ENCODE measurements around the gene GLMP.

The GLMP gene

GRCh38 chr1:156268336-156268735 lies 27.1 kb downstream of the GLMP start:
- Histone ChIP-seq H3K36me3 (ENCODE audit: control insufficient read depth in 1 of 2, insufficient read depth in 2 of 2, low read length in 2 of 2) (peaks cover 63 to 89% of the 10 kb centered on the region in 2 donors), H3K27me3 (ENCODE audit: low read depth, low read length) (no peaks in the 10 kb centered on the region), H3K4me1 (ENCODE audit: control insufficient read depth in 1 of 2, insufficient read depth in 2 of 2, low read length in 2 of 2) (no peaks in the 10 kb centered on the region), H3K27ac (ENCODE audit: low read length) (no peak overlapping the region), H3K4me3 (ENCODE audit: low read depth in 1 of 2, low read length in 2 of 2) (no peak overlapping the region), H3K9me3 (ENCODE audit: control insufficient read depth in 1 of 2, low read length in 2 of 2) (no peaks in the 10 kb centered on the region)

- no peak overlapping the region for H3K4me3 ChIP-seq (ENCODE audit: low read depth in 1 of 2, low read length in 2 of 2)
- peaks cover 63 to 87% of the 10 kb centered on the region in 2 donors for H3K36me3 ChIP-seq (ENCODE audit: control insufficient read depth in 1 of 2, insufficient read depth in 2 of 2, low read length in 2 of 2)
- H3K27me3 ChIP-seq (ENCODE audit: low read depth, low read length), result no peaks in the 10 kb centered on the region
- no peaks in the 10 kb centered on the region for H3K4me1 ChIP-seq (ENCODE audit: control insufficient read depth in 1 of 2, insufficient read depth in 2 of 2, low read length in 2 of 2)
- no peaks in the 10 kb centered on the region for H3K9me3 ChIP-seq (ENCODE audit: control insufficient read depth in 1 of 2, low read length in 2 of 2)
- H3K27ac ChIP-seq (ENCODE audit: low read length), result no peak overlapping the region
These were observed 29.4 kb downstream of the GLMP start for GRCh38 chr1:156266051-156266450.

GRCh38 chr1:156263288-156263655 lies 32.2 kb downstream of the GLMP start:
- Histone ChIP-seq H3K9me3 (ENCODE audit: control insufficient read depth in 1 of 2, low read length in 2 of 2) (no peaks in the 10 kb centered on the region), H3K27ac (ENCODE audit: low read length) (no peak overlapping the region), H3K4me3 (ENCODE audit: low read depth in 1 of 2, low read length in 2 of 2) (no peak overlapping the region), H3K36me3 (ENCODE audit: control insufficient read depth in 1 of 2, insufficient read depth in 2 of 2, low read length in 2 of 2) (peaks cover 80 to 91% of the 10 kb centered on the region in 2 donors), H3K4me1 (ENCODE audit: control insufficient read depth in 1 of 2, insufficient read depth in 2 of 2, low read length in 2 of 2) (no peaks in the 10 kb centered on the region), H3K27me3 (ENCODE audit: low read depth, low read length) (no peaks in the 10 kb centered on the region)

- Histone ChIP-seq H3K27me3 (ENCODE audit: low read depth, low read length) (no peaks in the 10 kb centered on the region), H3K9me3 (ENCODE audit: control insufficient read depth in 1 of 2, low read length in 2 of 2) (no peaks in the 10 kb centered on the region), H3K27ac (ENCODE audit: low read length) (no peak overlapping the region), H3K36me3 (ENCODE audit: control insufficient read depth in 1 of 2, insufficient read depth in 2 of 2, low read length in 2 of 2) (peaks cover 80 to 91% of the 10 kb centered on the region in 2 donors), H3K4me1 (ENCODE audit: control insufficient read depth in 1 of 2, insufficient read depth in 2 of 2, low read length in 2 of 2) (no peaks in the 10 kb centered on the region), H3K4me3 (ENCODE audit: low read depth in 1 of 2, low read length in 2 of 2) (no peak overlapping the region)
These were observed 32.8 kb downstream of the GLMP start for GRCh38 chr1:156262461-156263287.

GRCh38 chr1:156260896-156261295 lies 34.6 kb downstream of the GLMP start:
- Histone ChIP-seq H3K27ac (ENCODE audit: low read length) (no peak overlapping the region), H3K4me3 (ENCODE audit: low read depth in 1 of 2, low read length in 2 of 2) (no peak overlapping the region), H3K27me3 (ENCODE audit: low read depth, low read length) (no peaks in the 10 kb centered on the region), H3K36me3 (ENCODE audit: control insufficient read depth in 1 of 2, insufficient read depth in 2 of 2, low read length in 2 of 2) (peaks cover 80 to 91% of the 10 kb centered on the region in 2 donors), H3K4me1 (ENCODE audit: control insufficient read depth in 1 of 2, insufficient read depth in 2 of 2, low read length in 2 of 2) (no peaks in the 10 kb centered on the region), H3K9me3 (ENCODE audit: control insufficient read depth in 1 of 2, low read length in 2 of 2) (no peaks in the 10 kb centered on the region)

GRCh38 chr1:156259805-156260204 lies 35.7 kb downstream of the GLMP start:
- Histone ChIP-seq H3K36me3 (ENCODE audit: control insufficient read depth in 1 of 2, insufficient read depth in 2 of 2, low read length in 2 of 2) (peaks cover 74 to 86% of the 10 kb centered on the region in 2 donors), H3K27ac (ENCODE audit: low read length) (no peak overlapping the region), H3K4me3 (ENCODE audit: low read depth in 1 of 2, low read length in 2 of 2) (no peak overlapping the region), H3K9me3 (ENCODE audit: control insufficient read depth in 1 of 2, low read length in 2 of 2) (no peaks in the 10 kb centered on the region), H3K27me3 (ENCODE audit: low read depth, low read length) (no peaks in the 10 kb centered on the region), H3K4me1 (ENCODE audit: control insufficient read depth in 1 of 2, insufficient read depth in 2 of 2, low read length in 2 of 2) (no peaks in the 10 kb centered on the region)

- H3K36me3 ChIP-seq (ENCODE audit: control insufficient read depth in 1 of 2, insufficient read depth in 2 of 2, low read length in 2 of 2), result peaks cover 74 to 87% of the 10 kb centered on the region in 2 donors
- H3K4me3 ChIP-seq (ENCODE audit: low read depth in 1 of 2, low read length in 2 of 2), result no peak overlapping the region
- no peak overlapping the region for H3K27ac ChIP-seq (ENCODE audit: low read length)
- H3K4me1 ChIP-seq (ENCODE audit: control insufficient read depth in 1 of 2, insufficient read depth in 2 of 2, low read length in 2 of 2), result no peaks in the 10 kb centered on the region
- H3K27me3 ChIP-seq (ENCODE audit: low read depth, low read length), result no peaks in the 10 kb centered on the region
- H3K9me3 ChIP-seq (ENCODE audit: control insufficient read depth in 1 of 2, low read length in 2 of 2), result no peaks in the 10 kb centered on the region
These were observed 36.6 kb downstream of the GLMP start for GRCh38 chr1:156258859-156259258.

- H3K9me3 ChIP-seq (ENCODE audit: control insufficient read depth in 1 of 2, low read length in 2 of 2), result no peaks in the 10 kb centered on the region
- H3K27ac ChIP-seq (ENCODE audit: low read length), result no peak overlapping the region
- H3K36me3 ChIP-seq (ENCODE audit: control insufficient read depth in 1 of 2, insufficient read depth in 2 of 2, low read length in 2 of 2), result peaks cover 74 to 87% of the 10 kb centered on the region in 2 donors
- no peaks in the 10 kb centered on the region for H3K27me3 ChIP-seq (ENCODE audit: low read depth, low read length)
- H3K4me1 ChIP-seq (ENCODE audit: control insufficient read depth in 1 of 2, insufficient read depth in 2 of 2, low read length in 2 of 2), result no peaks in the 10 kb centered on the region
- no peak overlapping the region for H3K4me3 ChIP-seq (ENCODE audit: low read depth in 1 of 2, low read length in 2 of 2)
These were observed 37.8 kb downstream of the GLMP start for GRCh38 chr1:156257711-156258110.

- H3K27ac ChIP-seq (ENCODE audit: low read length), result no peak overlapping the region
These were observed 41.8 kb downstream of the GLMP start for GRCh38 chr1:156253634-156254033.

GRCh38 chr1:156251527-156251926 lies 44.0 kb downstream of the GLMP start:
- H3K36me3 ChIP-seq (ENCODE audit: control insufficient read depth in 1 of 2, insufficient read depth in 2 of 2, low read length in 2 of 2), result peaks cover 50 to 65% of the 10 kb centered on the region in 2 donors
- H3K27ac ChIP-seq (ENCODE audit: low read length), result no peak overlapping the region
- no peaks in the 10 kb centered on the region for H3K9me3 ChIP-seq (ENCODE audit: control insufficient read depth in 1 of 2, low read length in 2 of 2)
- no peaks in the 10 kb centered on the region for H3K27me3 ChIP-seq (ENCODE audit: low read depth, low read length)
- no peak overlapping the region for H3K4me3 ChIP-seq (ENCODE audit: low read depth in 1 of 2, low read length in 2 of 2)
- H3K4me1 ChIP-seq (ENCODE audit: control insufficient read depth in 1 of 2, insufficient read depth in 2 of 2, low read length in 2 of 2), result peaks cover 0 to 15% of the 10 kb centered on the region in 2 donors

More at GRCh38 chr1:156253634-156254033, 41.8 kb downstream of the GLMP start:
- no peaks in the 10 kb centered on the region for H3K9me3 ChIP-seq (ENCODE audit: control insufficient read depth in 1 of 2, low read length in 2 of 2)
- H3K36me3 ChIP-seq (ENCODE audit: control insufficient read depth in 1 of 2, insufficient read depth in 2 of 2, low read length in 2 of 2), result peaks cover 68 to 86% of the 10 kb centered on the region in 2 donors
- no peaks in the 10 kb centered on the region for H3K4me1 ChIP-seq (ENCODE audit: control insufficient read depth in 1 of 2, insufficient read depth in 2 of 2, low read length in 2 of 2)
- no peak overlapping the region for H3K4me3 ChIP-seq (ENCODE audit: low read depth in 1 of 2, low read length in 2 of 2)
- no peaks in the 10 kb centered on the region for H3K27me3 ChIP-seq (ENCODE audit: low read depth, low read length)

GRCh38 chr1:156249593-156249992 lies 45.9 kb downstream of the GLMP start:
- no peaks in the 10 kb centered on the region for H3K9me3 ChIP-seq (ENCODE audit: control insufficient read depth in 1 of 2, low read length in 2 of 2)
- H3K36me3 ChIP-seq (ENCODE audit: control insufficient read depth in 1 of 2, insufficient read depth in 2 of 2, low read length in 2 of 2), result peaks cover 41 to 56% of the 10 kb centered on the region in 2 donors
- peaks cover 11% of the 10 kb centered on the region for H3K27me3 ChIP-seq (ENCODE audit: low read depth, low read length)
- no peak overlapping the region for H3K27ac ChIP-seq (ENCODE audit: low read length)
- no peak overlapping the region for H3K4me3 ChIP-seq (ENCODE audit: low read depth in 1 of 2, low read length in 2 of 2)
- H3K4me1 ChIP-seq (ENCODE audit: control insufficient read depth in 1 of 2, insufficient read depth in 2 of 2, low read length in 2 of 2), result peaks cover 4 to 29% of the 10 kb centered on the region in 2 donors

GRCh38 chr1:156248323-156248683 lies 47.2 kb downstream of the GLMP start:
- peaks cover 31 to 44% of the 10 kb centered on the region in 2 donors for H3K36me3 ChIP-seq (ENCODE audit: control insufficient read depth in 1 of 2, insufficient read depth in 2 of 2, low read length in 2 of 2)
- H3K4me3 ChIP-seq (ENCODE audit: low read depth in 1 of 2, low read length in 2 of 2), result no peak overlapping the region
- H3K9me3 ChIP-seq (ENCODE audit: control insufficient read depth in 1 of 2, low read length in 2 of 2), result no peaks in the 10 kb centered on the region
- H3K27ac ChIP-seq (ENCODE audit: low read length), result no peak overlapping the region
- H3K4me1 ChIP-seq (ENCODE audit: control insufficient read depth in 1 of 2, insufficient read depth in 2 of 2, low read length in 2 of 2), result peaks cover 4 to 29% of the 10 kb centered on the region in 2 donors
- peaks cover 11% of the 10 kb centered on the region for H3K27me3 ChIP-seq (ENCODE audit: low read depth, low read length)

Data from muscle layer of duodenum (tissue), 2 donors.